Measurements from ENCODE around the gene CHPT1.

Gene CHPT1

GRCh38 chr12:101690544-101691098 is 6.8 kb upstream of the CHPT1 start:
- no peak overlapping the region for H3K9ac ChIP-seq (ENCODE audit: low read depth, low read length, poor library complexity, severe bottlenecking)
- H3F3A ChIP-seq (ENCODE audit: low read depth), result no peaks in the 10 kb centered on the region

DNA sequence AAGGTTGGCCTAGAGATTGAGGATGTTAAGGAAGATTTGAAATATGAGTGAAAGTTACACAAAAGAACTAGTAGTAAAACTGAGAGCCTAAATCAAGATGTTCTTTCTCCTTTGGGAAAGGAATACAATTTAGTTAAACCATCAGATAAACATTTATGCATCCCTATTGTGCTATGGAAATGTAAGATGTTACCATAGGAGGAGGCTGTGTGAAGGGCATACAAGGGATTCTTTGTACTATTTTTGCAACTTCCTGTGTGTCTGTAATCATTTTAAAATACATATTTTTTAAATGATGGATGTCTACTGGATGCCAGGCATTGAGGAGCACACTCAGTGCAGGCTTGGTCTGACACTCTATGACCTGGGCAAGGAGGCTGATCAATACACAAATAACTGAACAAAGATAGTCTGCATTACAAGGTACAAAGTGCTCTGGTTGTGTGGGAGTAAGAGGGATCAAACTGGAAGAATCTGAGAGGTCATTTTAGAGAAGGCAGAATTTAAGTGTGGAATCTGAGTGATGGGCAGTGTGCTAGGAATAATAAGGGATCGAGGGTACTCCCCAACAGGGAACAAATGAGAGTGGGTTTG is 5.8 kb upstream of the CHPT1 start:
- no peak overlapping the region for H3K9ac ChIP-seq (ENCODE audit: low read depth, low read length, poor library complexity, severe bottlenecking)
- H3K79me2 ChIP-seq (ENCODE audit: insufficient read depth, low read length), result peaks cover 4% of the 10 kb centered on the region; the same call in 1 of the 2 replicates
- TF ChIP-seq EZH2phosphoT487 (IDR thresholded peaks at IDR 0.05; ENCODE audit: borderline replicate concordance), result no peak
- TF ChIP-seq, protein P1, sequence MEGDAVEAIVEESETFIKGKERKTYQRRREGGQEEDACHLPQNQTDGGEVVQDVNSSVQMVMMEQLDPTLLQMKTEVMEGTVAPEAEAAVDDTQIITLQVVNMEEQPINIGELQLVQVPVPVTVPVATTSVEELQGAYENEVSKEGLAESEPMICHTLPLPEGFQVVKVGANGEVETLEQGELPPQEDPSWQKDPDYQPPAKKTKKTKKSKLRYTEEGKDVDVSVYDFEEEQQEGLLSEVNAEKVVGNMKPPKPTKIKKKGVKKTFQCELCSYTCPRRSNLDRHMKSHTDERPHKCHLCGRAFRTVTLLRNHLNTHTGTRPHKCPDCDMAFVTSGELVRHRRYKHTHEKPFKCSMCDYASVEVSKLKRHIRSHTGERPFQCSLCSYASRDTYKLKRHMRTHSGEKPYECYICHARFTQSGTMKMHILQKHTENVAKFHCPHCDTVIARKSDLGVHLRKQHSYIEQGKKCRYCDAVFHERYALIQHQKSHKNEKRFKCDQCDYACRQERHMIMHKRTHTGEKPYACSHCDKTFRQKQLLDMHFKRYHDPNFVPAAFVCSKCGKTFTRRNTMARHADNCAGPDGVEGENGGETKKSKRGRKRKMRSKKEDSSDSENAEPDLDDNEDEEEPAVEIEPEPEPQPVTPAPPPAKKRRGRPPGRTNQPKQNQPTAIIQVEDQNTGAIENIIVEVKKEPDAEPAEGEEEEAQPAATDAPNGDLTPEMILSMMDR (conservative IDR thresholded peaks at IDR 0.05; ENCODE audit: low read length), result no peak
- H4K20me1 ChIP-seq (ENCODE audit: insufficient read depth, low read length, poor library complexity, severe bottlenecking), result no peaks in the 10 kb centered on the region
- no peaks in the 10 kb centered on the region for H3F3A ChIP-seq (ENCODE audit: low read depth)
- H3K9me3 ChIP-seq (ENCODE audit: insufficient read depth, low read depth, low read length), result no peaks in the 10 kb centered on the region
- peaks cover 5% of the 10 kb centered on the region for H3K4me1 ChIP-seq (ENCODE audit: insufficient read depth, low read length, poor library complexity, severe bottlenecking)
- no peak overlapping the region for H3K4me2 ChIP-seq (ENCODE audit: low read depth, low read length, poor library complexity, severe bottlenecking)
- H3K27me3 ChIP-seq (ENCODE audit: insufficient read depth, low read length, poor library complexity, severe bottlenecking), result no peaks in the 10 kb centered on the region
- no peaks in the 10 kb centered on the region for H3K9me2 ChIP-seq (replicated peaks; ENCODE audit: low read depth, low read length)
- no peaks in the 10 kb centered on the region for H3K36me3 ChIP-seq (ENCODE audit: insufficient read depth, low read length)
- no peak overlapping the region for H3K4me3 ChIP-seq (ENCODE audit: low read length, poor library complexity, severe bottlenecking)
- H2AFZ ChIP-seq (ENCODE audit: low read length), result peak overlapping the region; percentile 41; the same call in 1 of the 2 replicates

More at GRCh38 chr12:101690544-101691098, 6.8 kb upstream of the CHPT1 start:
- Histone ChIP-seq H3K9me3 (ENCODE audit: insufficient read depth, low read depth, low read length) (no peaks in the 10 kb centered on the region), H4K20me1 (ENCODE audit: insufficient read depth, low read length, poor library complexity, severe bottlenecking) (no peaks in the 10 kb centered on the region), H3K27me3 (ENCODE audit: insufficient read depth, low read length, poor library complexity, severe bottlenecking) (no peaks in the 10 kb centered on the region), H3K9me2 (replicated peaks; ENCODE audit: low read depth, low read length) (no peaks in the 10 kb centered on the region), H3K4me1 (ENCODE audit: insufficient read depth, low read length, poor library complexity, severe bottlenecking) (no peaks in the 10 kb centered on the region), H3K36me3 (ENCODE audit: insufficient read depth, low read length) (no peaks in the 10 kb centered on the region), H3K4me3 (ENCODE audit: low read length, poor library complexity, severe bottlenecking) (no peak overlapping the region), H3K79me2 (ENCODE audit: insufficient read depth, low read length) (no peaks in the 10 kb centered on the region), H3K4me2 (ENCODE audit: low read depth, low read length, poor library complexity, severe bottlenecking) (no peak overlapping the region), H2AFZ (ENCODE audit: low read length) (no peak overlapping the region)
- TF ChIP-seq, protein P1 (conservative IDR thresholded peaks at IDR 0.05; ENCODE audit: low read length), result no peak
- no peak for TF ChIP-seq EZH2phosphoT487 (IDR thresholded peaks at IDR 0.05; ENCODE audit: borderline replicate concordance)

DNA sequence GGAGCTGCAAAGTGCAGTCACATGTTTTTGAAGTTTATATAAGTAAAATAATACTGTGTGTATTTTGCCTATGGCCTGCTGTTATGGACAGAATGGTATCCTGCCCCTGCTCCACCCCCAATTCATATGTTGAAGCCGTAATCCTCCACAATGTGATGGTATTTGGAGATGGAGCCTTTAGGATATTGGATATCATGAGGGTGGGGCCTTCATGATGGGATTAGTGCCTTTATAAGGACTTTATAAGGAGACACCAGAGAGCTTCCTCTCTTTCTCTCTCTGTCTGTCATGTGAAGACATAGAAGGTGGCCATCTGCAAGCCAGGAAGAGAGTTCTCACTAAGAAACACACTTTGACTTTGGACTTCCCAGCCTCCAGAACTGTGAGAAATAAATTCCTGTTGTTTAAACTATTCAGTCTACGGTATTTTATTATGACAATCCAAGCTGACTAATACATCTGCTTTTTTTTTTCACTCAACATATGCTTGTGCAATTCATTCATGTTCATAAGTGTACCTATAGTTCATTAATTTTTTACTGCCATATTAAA is 3.1 kb upstream of the CHPT1 start:
- Histone ChIP-seq H3F3A (ENCODE audit: low read depth) (no peaks in the 10 kb centered on the region), H3K4me3 (ENCODE audit: low read length, poor library complexity, severe bottlenecking) (no peak overlapping the region), H3K9me3 (ENCODE audit: insufficient read depth, low read depth, low read length) (no peaks in the 10 kb centered on the region), H3K79me2 (ENCODE audit: insufficient read depth, low read length) (peaks cover 24% of the 10 kb centered on the region), H3K9ac (ENCODE audit: low read depth, low read length, poor library complexity, severe bottlenecking) (no peak overlapping the region), H3K4me2 (ENCODE audit: low read depth, low read length, poor library complexity, severe bottlenecking) (no peak overlapping the region), H3K36me3 (ENCODE audit: insufficient read depth, low read length) (no peaks in the 10 kb centered on the region), H3K27me3 (ENCODE audit: insufficient read depth, low read length, poor library complexity, severe bottlenecking) (no peaks in the 10 kb centered on the region), H4K20me1 (ENCODE audit: insufficient read depth, low read length, poor library complexity, severe bottlenecking) (no peaks in the 10 kb centered on the region), H3K4me1 (ENCODE audit: insufficient read depth, low read length, poor library complexity, severe bottlenecking) (peaks cover 9% of the 10 kb centered on the region), H2AFZ (ENCODE audit: low read length) (peak overlapping the region; percentile 47; the same call in 1 of the 2 replicates), H3K9me2 (replicated peaks; ENCODE audit: low read depth, low read length) (no peaks in the 10 kb centered on the region)
- no peak for TF ChIP-seq EZH2phosphoT487 (IDR thresholded peaks at IDR 0.05; ENCODE audit: borderline replicate concordance)
- TF ChIP-seq, protein P1 (conservative IDR thresholded peaks at IDR 0.05; ENCODE audit: low read length), result no peak
